DND-41 (cell line): ENCODE measurements around the gene AKAP3.

Experiments used
- CTCF ChIP-seq: IDR thresholded peaks from 2 replicates; pipeline ENCODE4 v1.5.1; 2012; ENCODE audit warnings: borderline replicate concordance, low read length, moderate library complexity, mild to moderate bottlenecking; ENCODE audit not compliant: poor library complexity, severe bottlenecking; ENCODE audit errors: extremely low read depth
- EZH2 ChIP-seq: IDR thresholded peaks from 3 replicates; pipeline ENCODE4 v1.6.1; 2012; ENCODE audit warnings: borderline replicate concordance, low read depth, mild to moderate bottlenecking, moderate library complexity, low read length, inconsistent platforms; ENCODE audit not compliant: severe bottlenecking

GRCh38 chr12:4645023-4645422 is 3.8 kb downstream of the AKAP3 start:
- TF ChIP-seq CTCF (no peak), EZH2 (no peak)
